Hematopoietic multipotent progenitor cell treated with erythropoietin and hydrocortisone succinate and interleukin-3 and kit ligand, for 17 days (in vitro differentiated cells): ENCODE data around the gene TFF1.

ENCODE experiments used
- DNase-seq: peaks from one replicate; pipeline ENCODE4 v3.0.0-alpha.2; 2015; ENCODE audit warnings: low spot score

Gene TFF1

DNA sequence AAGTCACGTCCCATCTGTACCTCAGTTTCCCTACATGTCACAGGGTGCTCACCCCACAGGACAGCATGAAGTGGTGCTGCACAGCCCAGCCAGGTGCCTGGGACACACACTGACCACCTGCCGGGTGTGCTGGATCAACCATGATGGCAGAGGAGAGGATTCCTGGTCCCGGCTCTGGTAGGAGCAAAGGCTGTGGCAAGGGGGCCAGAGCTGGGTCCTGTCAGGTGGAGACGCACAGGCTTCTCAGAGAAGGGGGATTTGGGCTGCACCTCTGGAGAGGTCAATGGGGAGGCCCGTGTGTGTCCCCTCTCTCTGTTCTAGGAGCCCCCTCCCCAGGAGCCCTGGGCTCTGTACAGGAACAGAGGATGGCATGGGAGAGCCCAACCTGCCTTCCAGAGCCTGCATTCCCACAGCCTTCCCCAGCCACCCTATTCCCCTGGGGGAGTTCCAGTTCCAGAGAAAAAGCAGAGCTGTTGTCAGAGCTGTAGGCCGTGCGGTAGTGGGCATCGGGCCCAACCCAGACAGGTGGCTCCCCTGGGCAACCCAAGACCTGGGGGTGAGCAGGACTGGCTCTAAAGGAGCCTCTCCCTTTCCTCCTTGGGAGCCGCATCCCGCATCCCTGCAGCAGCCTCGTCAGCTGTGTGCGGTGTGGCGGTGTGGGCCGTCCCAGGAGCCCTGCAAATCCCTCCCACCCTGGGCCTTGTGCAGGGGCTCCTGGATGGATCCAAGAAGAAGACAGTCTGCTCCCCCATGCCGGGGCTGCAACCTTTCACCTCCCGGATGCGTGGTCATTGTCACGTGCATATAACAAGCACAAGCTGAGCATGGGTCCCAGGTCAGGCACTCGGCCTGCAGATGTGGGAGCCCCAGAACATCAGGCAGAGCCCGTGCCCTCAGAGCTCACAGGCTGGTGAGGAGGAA lies 48.2 kb downstream of the TFF1 start:
- no peak for DNase-seq

DNA sequence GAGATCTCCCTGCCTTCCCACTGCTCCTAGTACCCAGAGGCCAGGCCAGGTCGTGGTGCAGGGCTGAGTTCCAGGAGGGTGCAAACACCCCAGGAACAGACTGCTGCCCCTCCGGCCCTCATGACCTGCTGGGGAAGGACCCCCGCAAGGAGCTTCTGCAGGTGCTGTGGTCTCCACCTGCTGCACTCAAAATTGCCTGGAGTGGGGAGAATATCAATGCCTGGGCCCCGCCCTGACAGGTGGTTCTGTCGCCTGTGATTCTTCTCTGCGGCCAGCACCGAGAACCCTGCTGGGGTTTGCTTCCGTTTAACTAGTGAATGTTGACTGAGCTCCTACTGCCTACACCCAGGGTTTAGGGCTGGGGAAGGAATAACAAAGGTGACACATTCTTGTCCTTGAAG lies 49.0 kb downstream of the TFF1 start:
- no peak for DNase-seq

DNA sequence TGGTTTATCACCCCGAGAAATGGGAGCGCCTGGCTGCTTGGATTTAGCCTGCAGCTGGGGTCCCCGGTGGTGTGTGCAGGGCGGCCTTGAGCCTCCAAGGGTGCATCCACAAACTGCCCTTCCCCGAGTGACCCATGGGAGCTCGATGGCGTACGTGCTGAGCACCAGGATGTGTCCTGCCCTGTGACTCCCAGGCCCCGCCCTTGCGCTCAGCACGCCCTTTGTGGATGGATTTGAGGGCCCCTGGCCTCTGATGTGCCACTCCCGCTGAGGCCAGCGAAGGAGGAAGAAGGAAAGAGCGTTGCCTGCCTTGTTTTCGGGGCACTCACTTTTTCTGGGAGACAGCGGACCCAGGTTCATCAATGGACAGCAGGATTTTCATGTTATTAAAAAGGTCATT lies 49.4 kb downstream of the TFF1 start:
- no peak for DNase-seq

DNA sequence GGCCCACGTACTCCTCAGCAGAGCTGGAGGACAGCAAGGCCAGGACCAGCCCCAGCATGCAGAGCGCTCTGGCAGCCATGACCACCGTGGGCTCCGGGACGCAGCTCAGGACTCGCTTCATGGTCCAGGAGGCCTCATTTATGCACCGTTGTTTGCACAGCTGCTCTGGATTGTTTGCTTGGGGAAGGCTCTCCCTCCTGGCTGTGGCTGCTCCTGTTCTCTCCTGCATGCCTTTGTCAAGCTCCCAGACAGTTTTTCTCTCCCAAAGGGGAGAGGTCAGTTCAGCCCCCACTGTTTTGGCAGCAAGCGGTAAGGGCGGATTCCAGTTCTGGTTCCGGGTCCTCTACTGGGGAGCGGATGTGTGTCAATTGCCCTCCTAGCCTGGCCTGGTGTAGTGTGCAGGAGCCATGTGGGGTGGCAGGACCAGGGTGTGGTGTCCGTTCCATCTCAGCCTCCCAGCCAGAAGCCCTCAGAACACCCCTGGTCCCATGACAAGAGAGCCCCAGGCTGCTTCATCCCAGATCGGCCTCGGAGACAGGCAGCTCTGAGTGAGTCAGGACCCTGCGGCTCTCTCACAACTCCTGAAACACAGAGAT lies 50.9 kb downstream of the TFF1 start, which contains the start of gene TFF3:
TSS of gene TFF3 (minus strand) at position 114 of the 596 bp plus-strand sequence. CDS start at position 79, 35 bp downstream.
- DNase-seq: no peak

DNA sequence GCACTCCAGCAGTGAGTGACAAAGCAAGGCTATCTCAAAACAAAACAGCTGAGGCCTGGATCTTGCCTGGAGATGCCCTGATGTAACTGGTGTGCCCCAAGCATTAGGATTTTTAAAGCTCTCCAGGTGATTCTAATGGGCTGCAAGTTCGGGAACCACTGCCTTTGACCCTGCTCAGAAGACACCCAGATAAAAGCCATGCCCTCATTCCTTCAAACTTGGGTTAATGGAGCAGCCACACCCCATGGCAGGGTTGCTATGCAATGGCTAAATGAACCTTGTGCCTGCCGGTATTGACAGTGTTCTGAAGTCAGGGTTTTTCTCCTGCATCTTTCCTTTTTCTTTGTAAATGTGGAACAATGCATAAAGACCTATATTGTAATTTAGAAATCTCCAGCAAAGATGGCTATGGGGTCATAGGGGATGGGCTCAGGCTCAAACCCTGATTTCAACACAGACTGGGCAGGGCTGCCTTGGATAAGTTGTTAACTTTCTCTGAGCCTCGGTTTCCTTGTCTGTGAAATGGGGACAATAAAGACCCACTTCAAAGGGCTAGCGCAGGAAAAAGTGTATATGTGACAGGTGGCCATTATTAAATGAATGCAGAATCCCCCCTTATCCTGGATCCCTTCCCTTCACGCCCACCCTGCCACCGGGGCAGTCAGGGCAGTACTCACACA lies 51.6 kb downstream of the TFF1 start:
- DNase-seq: no peak

DNA sequence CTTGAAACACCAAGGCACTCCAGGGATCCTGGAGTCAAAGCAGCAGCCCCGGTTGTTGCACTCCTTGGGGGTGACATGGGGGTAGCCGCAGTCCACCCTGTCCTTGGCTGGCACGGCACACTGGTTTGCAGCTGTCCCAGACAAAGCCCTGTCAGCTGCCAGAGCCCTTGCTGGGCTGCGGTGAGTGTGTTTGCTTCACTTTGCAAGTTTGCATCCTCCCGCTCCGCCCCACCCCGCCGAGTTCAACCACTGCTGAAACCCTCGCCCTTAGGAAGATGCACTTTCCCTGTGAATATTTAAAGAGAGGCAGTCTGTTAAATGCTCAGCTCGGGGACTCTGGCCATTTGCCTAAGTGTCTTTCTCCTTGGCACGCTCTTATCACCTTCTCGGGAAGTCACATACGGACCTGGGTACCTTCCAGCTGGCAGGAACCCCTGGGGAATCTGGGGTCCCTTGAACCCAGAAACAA lies 52.8 kb downstream of the TFF1 start:
- no peak for DNase-seq

- no peak for DNase-seq
These were observed 53.7 kb downstream of the TFF1 start for GRCh38 chr21:42312626-42313104.
